Measurements from ENCODE around the gene RPL26.
A peak's percentile ranks its signal among the peaks of the same experiment; 100 is the strongest.
"Not testable (repeated sequence)": the region's sequence is repeated elsewhere in the genome, so short reads cannot be mapped to it uniquely, and the experiment has no call there.

RPL26 gene

DNA sequence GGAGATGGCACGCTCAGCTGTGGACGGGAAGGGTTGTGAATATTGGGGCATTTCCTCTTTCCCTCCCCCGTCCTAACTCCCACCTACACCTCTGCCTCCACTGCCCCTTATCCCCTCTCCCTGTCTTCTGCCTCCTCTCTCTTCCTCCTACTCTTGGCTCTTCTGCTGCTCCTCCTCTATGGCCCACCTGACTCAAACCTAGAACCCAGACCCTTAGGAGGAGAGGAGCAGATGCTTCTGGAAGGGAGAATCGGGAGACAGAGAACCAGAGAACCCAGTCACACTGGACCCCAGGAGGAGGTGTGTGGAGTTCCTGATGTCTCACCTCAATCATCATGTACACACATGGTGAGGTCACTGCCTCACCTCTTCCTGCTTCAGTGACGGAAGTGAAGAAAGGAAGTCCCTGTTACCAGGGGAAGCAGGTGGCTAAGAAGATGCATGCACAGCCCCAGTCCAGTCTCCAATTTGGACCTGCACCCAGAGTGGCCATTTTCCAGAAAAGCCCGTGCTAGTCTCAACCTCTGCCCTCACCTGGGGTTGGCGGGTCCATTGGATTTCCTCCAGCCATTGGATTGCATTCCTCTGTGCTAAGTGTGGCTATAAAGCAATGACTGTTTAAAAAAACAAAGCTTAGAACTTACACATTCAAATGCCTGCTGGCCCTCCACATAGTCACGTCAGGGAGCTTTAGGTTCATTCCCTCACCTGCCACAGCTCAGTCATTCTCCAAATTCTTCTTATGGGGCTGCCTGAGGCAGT is 10.7 kb upstream of the RPL26 start:
- no peak for DNase-seq

GRCh38 chr17:8392674-8393469 is 9.9 kb upstream of the RPL26 start:
- no peak for DNase-seq

GRCh38 chr17:8392274-8392673 is 9.3 kb upstream of the RPL26 start:
- DNase-seq: no peak

- DNase-seq: no peak
Observed at GRCh38 chr17:8391711-8392110, 8.7 kb upstream of the RPL26 start.

DNA sequence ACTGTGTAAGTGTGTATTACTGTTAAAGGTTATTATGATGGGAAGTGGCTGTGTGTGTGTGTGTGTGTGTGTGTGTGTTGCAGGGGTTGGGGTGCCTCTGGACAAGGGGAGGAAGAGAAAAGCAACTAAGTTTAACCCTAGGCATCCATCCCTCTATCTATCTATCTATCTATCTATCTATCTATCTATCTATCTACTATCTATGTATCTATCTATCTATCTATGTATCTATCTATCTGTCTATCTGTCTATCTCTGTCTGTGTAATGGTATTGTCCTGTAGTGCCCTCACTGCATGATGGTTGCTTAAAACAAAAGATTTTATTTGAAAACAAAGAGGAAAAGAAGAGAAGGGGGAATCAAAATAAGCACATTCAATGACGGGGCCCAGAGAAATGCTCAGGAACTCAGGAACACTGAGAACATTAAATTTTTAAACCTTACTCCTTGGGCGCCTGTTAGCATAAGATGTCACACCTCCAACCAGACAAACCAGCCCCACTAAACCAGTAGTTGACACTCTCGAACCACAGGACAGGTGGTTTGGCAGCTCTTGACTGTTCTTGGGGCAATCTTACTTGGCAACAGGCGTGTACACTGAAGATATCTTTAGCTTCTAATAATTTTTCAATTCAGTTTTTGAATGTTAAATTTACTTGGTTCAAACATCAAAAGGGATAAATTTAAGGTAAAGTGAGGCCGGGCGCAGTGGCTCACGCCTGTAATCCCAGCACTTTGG is 5.1 kb upstream of the RPL26 start:
- no peak for DNase-seq

- DNase-seq: no peak
Observed at GRCh38 chr17:8386841-8387240, 3.8 kb upstream of the RPL26 start.

DNA sequence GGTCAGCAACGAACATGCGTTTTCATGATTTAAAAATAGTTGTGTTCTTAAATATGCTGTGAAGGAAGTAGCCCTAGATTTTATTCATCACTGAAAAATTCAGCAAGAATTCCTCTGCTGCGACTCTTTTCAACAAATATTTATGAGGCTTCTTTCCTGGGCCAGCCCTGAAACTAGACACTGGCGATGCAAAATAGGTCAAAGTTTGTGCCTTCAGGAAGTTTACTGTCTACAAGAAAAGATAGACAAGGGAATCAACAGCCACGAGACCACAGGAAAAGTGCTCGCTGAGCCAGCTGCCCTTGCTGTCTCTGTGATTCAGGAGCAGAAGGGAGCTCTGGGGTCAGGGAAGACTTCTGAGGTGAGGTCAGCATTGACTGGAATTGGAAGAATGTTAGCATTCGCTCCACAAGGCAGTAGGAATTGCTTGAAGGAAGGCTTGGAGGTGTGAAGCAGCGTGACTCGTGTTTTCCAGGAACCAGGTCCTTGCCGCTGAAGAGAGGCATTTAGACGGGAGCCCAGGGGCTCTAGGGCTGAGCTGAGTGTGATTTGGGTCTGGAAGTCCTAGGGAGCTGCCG is 1.9 kb upstream of the RPL26 start:
- DNase-seq: no peak

DNA sequence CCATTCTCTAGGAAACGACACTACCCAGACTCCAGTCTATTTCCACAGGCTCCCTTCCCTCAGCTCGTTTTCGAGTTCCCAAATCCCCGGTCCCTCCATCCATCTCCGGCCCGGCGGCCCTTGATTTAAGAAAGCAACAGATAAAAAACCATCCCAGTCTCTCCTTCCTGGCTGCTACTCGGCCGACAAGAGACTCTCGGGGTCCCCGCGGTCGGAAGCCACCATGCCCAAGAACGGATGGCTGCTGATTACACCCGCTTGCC is 182 bp downstream of the RPL26 start:
- no peak for DNase-seq

DNA sequence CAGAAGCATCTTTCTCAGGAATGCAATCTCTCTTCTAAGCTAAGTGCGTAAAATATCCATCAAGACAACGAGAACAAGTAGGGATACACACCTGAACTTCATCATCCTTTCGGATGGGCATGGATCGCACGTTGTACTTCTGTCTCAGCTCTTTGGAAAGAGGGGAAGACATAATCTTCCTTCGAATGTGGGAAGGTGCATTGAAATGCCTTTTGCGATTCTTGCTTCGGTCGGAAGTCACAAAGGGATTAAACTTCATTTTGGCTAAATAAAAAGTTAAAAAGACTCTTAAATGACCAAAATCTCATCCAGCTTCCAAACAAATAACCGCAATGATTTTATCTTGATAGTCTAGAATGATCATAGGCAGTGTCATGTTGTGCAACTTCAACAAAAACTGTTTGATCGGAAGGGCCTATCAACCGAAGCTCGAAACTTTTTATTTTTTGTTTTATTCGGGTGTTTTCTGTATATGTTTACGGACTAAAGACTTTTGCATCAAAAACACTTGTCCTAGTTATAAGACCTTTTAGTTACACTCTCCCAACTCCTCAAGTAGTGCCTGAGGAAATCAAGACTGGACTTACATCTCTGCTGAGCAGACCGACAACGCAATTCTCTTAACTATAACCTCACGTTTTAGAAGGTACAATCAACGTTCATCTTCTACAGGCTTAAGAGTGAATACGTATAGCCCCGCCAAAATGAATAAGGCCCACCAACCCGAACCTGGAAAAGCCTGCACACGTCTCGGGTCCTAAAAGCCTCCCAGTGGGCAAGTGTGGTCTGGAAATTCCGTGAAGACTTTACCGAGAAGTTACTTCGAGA is 727 bp downstream of the RPL26 start:
- DNase-seq: no peak

- no peak for DNase-seq
Observed at GRCh38 chr17:8380049-8380448, 2.9 kb downstream of the RPL26 start.

- DNase-seq: not testable (repeated sequence)
Observed at GRCh38 chr17:8378117-8378516, 4.9 kb downstream of the RPL26 start.

- DNase-seq: no peak
Observed at GRCh38 chr17:8377422-8377821, 5.6 kb downstream of the RPL26 start.

- DNase-seq: peak; percentile 34
Observed at GRCh38 chr17:8376271-8377067, 6.5 kb downstream of the RPL26 start, which contains the start of gene KRABD2. TSS of gene KRABD2 (minus strand) at chr17:8376704.

DNA sequence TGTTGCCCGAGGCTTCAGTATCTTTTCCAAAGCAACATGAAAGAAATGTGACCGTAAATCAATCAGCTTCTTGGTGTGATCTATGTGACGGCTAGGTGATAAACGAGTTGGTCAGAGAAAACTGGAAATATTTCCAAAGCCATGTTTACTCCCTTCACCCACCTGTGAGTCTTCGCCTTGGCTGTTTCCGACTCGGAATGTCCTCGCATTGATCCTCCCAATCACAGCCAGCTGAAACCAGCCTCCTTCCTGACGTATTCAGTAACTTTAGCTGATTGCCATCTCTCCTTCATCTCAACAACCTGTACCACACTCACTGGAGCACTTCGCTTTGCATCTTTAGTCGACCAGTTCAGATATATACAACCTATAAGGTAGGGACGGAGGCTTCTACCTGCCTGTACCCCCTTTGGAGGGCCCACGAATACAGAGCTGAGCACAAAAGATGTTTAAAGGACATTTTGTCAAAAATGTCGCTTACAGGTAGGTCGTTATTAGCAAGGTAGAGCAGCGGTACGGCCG is 7.2 kb downstream of the RPL26 start:
- DNase-seq: no peak

DNA sequence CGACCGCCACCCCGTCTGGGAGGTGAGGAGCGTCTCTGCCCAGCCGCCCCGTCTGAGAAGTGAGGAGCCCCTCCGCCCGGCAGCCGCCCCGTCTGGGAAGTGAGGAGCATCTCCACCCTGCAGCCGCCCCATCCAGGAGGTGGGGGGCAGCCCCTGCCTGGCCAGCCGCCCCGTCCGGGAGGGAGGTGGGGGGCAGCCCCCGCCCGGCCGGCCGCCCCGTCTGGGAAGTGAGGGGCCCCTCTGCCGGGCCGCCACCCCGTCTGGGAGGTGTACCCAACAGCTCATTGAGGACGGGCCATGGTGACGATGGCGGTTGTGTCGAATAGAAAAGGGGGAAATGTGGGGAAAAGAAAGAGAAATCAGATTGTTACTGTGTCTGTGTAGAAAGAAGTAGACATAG is 9.1 kb downstream of the RPL26 start:
- DNase-seq: not testable (repeated sequence)

GRCh38 chr17:8372422-8372821 is 10.6 kb downstream of the RPL26 start:
- no peak for DNase-seq

DNA sequence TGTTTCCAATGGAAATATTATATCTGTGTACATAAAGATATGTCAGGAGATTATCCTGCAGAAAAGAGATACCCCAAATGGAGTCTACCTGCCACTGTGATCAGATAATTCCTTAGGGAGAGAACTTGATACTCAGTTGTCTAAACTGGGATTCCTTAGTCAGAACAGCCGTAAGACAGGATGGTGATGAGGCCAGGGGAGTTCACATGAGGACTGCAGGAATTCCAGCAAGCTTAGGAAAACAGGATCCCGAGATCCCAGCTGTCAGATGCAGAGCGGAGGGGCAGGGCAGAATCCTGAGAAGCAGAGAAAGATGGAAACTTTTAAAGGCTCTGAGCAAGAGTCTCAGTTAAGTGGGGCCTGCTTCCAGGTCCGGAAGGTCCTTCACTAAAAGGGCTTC is 11.2 kb downstream of the RPL26 start:
- no peak for DNase-seq

DNA sequence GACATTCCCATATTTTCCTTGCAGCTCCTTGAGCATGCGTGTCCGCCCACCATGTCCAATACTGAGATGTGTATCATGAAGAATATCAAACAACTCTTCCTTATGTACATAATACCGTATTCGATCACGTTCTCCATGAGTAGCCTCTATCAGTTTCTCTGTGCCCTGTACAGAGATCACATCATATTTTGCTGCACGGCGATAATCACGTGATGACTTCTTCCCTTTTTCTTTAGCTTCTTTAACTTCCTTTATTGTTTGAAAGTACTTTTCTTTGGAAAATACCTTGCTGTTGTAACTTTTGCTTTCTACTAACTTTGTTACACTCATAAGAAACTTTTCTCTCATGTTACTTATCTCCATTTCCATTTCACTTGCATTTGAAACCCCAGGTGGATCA is 13.0 kb downstream of the RPL26 start:
- no peak for DNase-seq

GRCh38 chr17:8368193-8368592 is 14.8 kb downstream of the RPL26 start:
- no peak for DNase-seq

GRCh38 chr17:8366231-8366630 is 16.8 kb downstream of the RPL26 start:
- DNase-seq: no peak

DNA sequence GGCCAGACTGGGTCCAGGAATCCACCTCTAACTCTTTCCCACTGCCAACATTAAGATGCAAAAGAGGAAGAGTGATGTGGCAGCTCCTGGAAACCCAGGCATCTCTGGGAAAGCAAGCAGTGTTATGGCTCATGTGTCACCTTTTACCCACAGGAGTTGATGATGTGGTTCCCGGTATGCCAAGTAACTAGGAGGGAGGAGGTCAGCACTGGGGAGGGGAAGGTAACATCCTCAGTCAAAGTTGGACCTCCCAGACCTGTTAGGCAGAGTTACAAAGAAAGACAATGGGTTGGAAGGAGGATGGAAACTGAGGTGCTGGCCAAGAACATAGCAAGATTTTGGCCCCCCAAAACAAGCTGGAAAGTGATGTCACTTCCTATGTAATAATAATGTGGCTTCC is 17.9 kb downstream of the RPL26 start:
- DNase-seq: no peak

All from KG1 (cell line).